ENCODE results near the gene KCTD2.
"Not testable (repeated sequence)": the region's sequence is repeated elsewhere in the genome, so short reads cannot be mapped to it uniquely, and the experiment has no call there.

Gene KCTD2

DNA sequence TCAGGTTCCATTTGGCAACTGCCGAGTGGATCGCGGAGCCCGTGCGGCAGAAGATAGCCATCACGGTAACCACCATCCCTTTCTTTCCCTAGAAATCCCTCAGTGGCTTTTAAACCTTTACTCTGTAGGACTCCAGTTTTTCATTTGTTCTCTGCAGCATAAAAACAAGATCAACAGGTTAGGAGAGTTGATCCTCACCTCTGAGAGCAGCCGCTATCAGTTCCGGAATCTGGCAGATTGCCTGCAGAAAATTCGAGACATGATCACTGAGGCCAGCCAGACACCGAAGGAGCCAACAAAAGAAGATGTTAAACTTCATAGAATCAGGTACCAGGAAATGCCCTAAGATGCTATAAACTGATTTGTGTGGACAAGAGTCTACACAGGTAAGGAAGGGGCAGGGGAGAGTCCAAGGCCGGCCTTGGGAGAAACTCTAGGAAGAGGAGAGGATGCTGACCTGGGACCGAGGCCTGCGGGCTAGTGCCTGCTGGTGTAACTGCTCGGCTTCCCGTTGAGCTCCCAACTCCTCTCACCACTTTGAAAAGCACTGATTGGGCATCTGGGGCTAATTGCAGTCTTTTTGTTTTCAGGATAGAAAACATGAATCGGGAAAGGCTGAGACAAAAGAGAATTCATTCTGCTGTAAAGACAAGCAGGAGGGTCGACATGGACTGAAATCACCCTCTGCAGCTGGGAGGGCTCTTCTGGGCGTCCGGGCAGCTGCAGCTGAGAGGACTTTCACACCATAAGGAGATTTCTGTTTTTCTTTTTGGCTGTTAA is 26.5 kb upstream of the KCTD2 start:
- no peak for TF ChIP-seq CTCF (IDR thresholded peaks at IDR 0.05)
- no peak overlapping the region for H3K4me3 ChIP-seq
- no peak overlapping the region for H3K27ac ChIP-seq
- no peak for DNase-seq (ENCODE audit: low spot score)

DNA sequence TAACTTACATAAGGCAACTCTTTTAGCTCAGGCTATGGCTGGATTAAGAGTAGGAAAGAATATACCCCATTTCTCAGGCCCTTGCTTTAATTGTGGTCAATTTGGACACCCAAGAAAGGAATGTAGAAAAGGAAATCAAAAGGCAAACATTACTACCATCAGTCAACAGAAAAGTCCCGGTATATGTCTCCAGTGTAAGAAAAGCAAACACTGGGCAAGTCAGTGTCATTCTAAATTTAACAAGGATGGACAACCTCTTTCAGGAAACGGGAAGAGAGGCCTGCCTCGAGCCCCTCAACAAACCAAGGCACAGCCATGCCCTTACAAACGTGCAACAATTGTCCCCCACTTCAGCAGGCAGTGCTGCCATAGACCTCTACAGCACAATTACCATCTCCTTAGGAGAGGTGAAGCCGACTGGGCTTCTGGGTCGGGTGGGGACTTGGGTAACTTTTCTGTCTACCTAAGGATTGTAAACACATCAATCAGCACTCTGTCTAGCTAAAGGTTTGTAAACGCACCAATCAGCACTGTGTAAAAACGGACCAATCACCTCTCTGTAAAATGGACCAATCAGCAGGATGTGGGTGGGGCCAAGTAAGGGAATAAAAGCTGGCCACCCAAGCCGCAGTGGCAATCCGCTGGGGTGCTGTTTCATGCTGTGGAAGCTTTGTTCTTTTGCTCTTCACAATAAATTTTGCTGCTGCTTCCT is 22.2 kb upstream of the KCTD2 start:
- Histone ChIP-seq H3K4me3 (no peak overlapping the region), H3K27ac (no peak overlapping the region)
- no peak for DNase-seq (ENCODE audit: low spot score)
- TF ChIP-seq CTCF (IDR thresholded peaks at IDR 0.05): no peak

- not testable (repeated sequence) for H3K4me3 ChIP-seq; H3K27ac ChIP-seq; DNase-seq (ENCODE audit: low spot score)
Measured at GRCh38 chr17:75025398-75025734, 21.7 kb upstream of the KCTD2 start.

DNA sequence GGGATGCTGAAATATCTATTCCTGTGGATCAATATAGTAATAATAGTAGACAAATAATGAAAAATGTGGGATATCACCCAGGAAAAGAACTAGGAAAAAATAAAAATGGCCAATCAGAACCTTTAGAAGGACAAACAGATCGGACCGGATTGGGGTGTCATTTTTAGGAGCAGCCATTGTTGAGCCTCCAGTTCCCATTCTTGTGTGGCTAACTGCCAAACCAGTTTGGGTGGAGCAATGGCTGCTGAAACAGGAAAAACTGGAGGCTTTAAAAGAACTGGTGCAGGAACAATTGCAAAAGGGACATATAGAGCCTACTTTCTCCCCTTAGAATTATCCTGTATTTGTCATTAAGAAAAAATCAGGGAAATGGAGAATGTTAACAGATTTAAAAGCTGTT is 20.4 kb upstream of the KCTD2 start:
- H3K4me3 ChIP-seq; DNase-seq (ENCODE audit: low spot score); H3K27ac ChIP-seq: not testable (repeated sequence)

GRCh38 chr17:75030161-75030560 is 16.9 kb upstream of the KCTD2 start:
- DNase-seq (ENCODE audit: low spot score): no peak
- H3K4me3 ChIP-seq: no peak overlapping the region
- TF ChIP-seq CTCF (IDR thresholded peaks at IDR 0.05): no peak
- no peak overlapping the region for H3K27ac ChIP-seq

DNA sequence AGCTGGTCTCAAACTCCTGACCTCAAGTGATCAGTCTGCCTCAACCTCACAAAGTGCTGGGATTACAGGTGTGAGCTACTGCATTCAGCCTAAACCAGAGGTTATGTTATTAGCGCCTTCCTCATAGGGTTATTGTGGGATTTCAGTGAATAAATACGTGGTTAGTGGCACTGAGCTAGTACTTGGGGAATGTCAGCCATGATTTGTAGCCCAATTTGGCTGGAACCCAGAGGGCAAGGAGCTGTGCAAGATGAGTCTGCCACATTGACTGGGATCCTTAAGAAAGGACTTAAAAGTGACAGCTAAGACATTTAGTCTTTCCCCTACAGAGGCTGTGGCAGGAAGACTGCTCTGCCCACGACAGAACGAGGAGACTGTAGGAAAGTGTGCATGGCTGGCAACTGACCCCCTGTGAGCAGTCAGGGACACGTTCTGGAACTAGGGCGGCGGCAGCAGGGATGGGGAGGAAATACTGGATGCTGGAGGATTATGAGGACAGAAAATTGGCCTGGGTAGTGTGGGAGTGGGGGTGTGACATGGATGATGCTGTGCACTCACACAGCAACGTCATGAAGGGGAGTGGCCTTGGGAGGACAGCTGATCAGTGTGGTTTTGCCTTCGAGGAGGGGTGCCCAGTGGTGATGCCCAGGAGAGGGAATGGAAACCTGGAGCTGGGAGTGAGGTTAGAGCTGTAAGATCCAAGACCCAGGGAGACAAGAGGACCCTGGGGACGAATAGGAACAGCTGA is 14.9 kb upstream of the KCTD2 start:
- TF ChIP-seq CTCF (IDR thresholded peaks at IDR 0.05): no peak
- H3K4me3 ChIP-seq: peak overlapping the region; percentile 82
- H3K27ac ChIP-seq: peak overlapping the region; percentile 62 to 79
- DNase-seq (ENCODE audit: low spot score): peak; percentile 93

DNA sequence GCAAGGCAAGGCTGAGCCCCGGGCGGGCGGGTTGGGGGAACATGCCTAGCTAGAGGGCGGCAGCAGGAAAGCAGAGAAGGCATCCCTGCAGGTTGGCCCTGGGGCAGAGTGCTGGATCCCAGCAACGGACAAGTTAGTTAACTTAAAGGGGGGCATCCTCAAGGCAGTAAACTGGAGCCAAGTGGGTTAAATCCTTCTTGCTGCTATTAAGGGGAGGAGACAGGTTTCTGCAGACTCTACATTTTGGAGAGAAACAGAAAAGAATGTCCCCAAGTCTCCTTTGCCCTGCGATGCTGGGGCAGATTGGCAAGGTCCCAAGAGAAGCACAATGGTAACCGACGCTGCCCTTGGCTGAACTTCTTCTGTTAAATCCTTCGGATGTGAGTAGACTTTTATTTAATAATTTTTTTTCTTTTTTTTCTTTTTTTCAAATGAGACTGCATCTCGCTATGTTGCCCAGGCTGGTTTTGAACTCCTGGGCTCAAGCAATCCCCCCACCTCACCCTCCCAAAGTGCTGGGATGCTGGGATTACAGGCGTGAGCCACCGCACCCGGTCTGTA is 14.2 kb upstream of the KCTD2 start:
- no peak for DNase-seq (ENCODE audit: low spot score)
- peak overlapping the region; percentile 94 to 96 for H3K27ac ChIP-seq
- peak overlapping the region; percentile 82 for H3K4me3 ChIP-seq
- TF ChIP-seq CTCF (IDR thresholded peaks at IDR 0.05): no peak

Measured in coronary artery (tissue), 2 donors.